ENCODE results near the gene RNF150.

DNA sequence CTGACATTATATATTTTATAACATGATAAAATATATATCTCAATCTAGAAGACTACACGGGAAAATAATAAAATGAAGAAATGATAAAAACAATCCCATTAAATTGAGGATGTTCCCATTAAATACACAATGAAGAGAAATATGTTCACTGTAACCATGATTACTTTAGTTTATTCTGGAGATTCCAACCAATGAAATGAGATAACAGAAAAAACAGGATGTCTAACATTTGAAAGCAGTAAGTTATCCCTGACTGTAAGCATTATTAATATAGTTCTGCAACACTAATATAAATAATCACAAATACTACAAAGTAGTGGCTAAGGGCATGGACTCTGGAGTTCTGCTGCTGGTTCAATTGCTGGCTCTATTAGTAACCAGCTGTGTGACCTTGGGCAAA is 169.4 kb downstream of the RNF150 start:
- TF ChIP-seq, protein P1, sequence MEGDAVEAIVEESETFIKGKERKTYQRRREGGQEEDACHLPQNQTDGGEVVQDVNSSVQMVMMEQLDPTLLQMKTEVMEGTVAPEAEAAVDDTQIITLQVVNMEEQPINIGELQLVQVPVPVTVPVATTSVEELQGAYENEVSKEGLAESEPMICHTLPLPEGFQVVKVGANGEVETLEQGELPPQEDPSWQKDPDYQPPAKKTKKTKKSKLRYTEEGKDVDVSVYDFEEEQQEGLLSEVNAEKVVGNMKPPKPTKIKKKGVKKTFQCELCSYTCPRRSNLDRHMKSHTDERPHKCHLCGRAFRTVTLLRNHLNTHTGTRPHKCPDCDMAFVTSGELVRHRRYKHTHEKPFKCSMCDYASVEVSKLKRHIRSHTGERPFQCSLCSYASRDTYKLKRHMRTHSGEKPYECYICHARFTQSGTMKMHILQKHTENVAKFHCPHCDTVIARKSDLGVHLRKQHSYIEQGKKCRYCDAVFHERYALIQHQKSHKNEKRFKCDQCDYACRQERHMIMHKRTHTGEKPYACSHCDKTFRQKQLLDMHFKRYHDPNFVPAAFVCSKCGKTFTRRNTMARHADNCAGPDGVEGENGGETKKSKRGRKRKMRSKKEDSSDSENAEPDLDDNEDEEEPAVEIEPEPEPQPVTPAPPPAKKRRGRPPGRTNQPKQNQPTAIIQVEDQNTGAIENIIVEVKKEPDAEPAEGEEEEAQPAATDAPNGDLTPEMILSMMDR (IDR thresholded peaks at IDR 0.05; ENCODE audit: insufficient read depth, low read length): no peak
- no peak for TF ChIP-seq POLR2AphosphoS5 (IDR thresholded peaks at IDR 0.05; ENCODE audit: low read depth)
- TF ChIP-seq REST (IDR thresholded peaks at IDR 0.05; ENCODE audit: insufficient replicate concordance, low read depth): no peak
- TF ChIP-seq SPI1 (IDR thresholded peaks at IDR 0.05; ENCODE audit: borderline replicate concordance, low read depth): no peak
- TF ChIP-seq GABPA (IDR thresholded peaks at IDR 0.05; ENCODE audit: low read depth): no peak
